ENCODE measurements around the gene LAPTM5.

The LAPTM5 gene

GRCh38 chr1:30741239-30741894 lies 16.2 kb downstream of the LAPTM5 start:
- DNase-seq: no peak

- DNase-seq: no peak
Observed at GRCh38 chr1:30740251-30741238, 17.0 kb downstream of the LAPTM5 start.

GRCh38 chr1:30739601-30740000 lies 18.0 kb downstream of the LAPTM5 start:
- no peak for DNase-seq

GRCh38 chr1:30738715-30739559 lies 18.6 kb downstream of the LAPTM5 start:
- no peak for DNase-seq

GRCh38 chr1:30738040-30738714 lies 19.4 kb downstream of the LAPTM5 start:
- DNase-seq: no peak

GRCh38 chr1:30737357-30738039 lies 20.1 kb downstream of the LAPTM5 start:
- DNase-seq: no peak

- no peak for DNase-seq
Observed at GRCh38 chr1:30735668-30736498, 21.7 kb downstream of the LAPTM5 start.

- no peak for DNase-seq
Observed at GRCh38 chr1:30735124-30735523, 22.4 kb downstream of the LAPTM5 start.

GRCh38 chr1:30734580-30734979 lies 23.0 kb downstream of the LAPTM5 start:
- no peak for DNase-seq

- no peak for DNase-seq
Observed at GRCh38 chr1:30734106-30734505, 23.5 kb downstream of the LAPTM5 start.

- DNase-seq: no peak
Observed at GRCh38 chr1:30733493-30733892, 24.1 kb downstream of the LAPTM5 start.

GRCh38 chr1:30732277-30732996 lies 25.1 kb downstream of the LAPTM5 start:
- no peak for DNase-seq

- DNase-seq: no peak
Observed at GRCh38 chr1:30731806-30732276, 25.7 kb downstream of the LAPTM5 start.

- DNase-seq: no peak
Observed at GRCh38 chr1:30731109-30731805, 26.3 kb downstream of the LAPTM5 start.

- DNase-seq: no peak
Observed at GRCh38 chr1:30730346-30731108, 27.0 kb downstream of the LAPTM5 start.

GRCh38 chr1:30729901-30730300 lies 27.7 kb downstream of the LAPTM5 start:
- no peak for DNase-seq

GRCh38 chr1:30728832-30729638 lies 28.5 kb downstream of the LAPTM5 start:
- no peak for DNase-seq

GRCh38 chr1:30728340-30728739 lies 29.2 kb downstream of the LAPTM5 start:
- no peak for DNase-seq
